ENCODE results near the gene AKIRIN2.
A peak's percentile ranks its signal among the peaks of the same experiment; 100 is the strongest.

Gene AKIRIN2

GRCh38 chr6:87701344-87701675 is 723 bp downstream of the AKIRIN2 start:
- Histone ChIP-seq H2BK5ac (ENCODE audit: low read length) (peak overlapping the region; percentile 46), H3K79me1 (ENCODE audit: low read depth, low read length) (no peaks in the 10 kb centered on the region), H3K27ac (replicated peaks; ENCODE audit: low read length) (peak overlapping the region; percentile 94), H2BK120ac (ENCODE audit: low read depth, low read length) (no peak overlapping the region), H3K9me3 (replicated peaks in 1 of 2; ENCODE audit: control insufficient read depth in 2 of 2, insufficient read depth in 1 of 2, low read depth in 1 of 2, low read length in 2 of 2) (no peaks in the 10 kb centered on the region), H3K4ac (ENCODE audit: low read length) (no peak overlapping the region), H3K36me3 (replicated peaks in 1 of 2; ENCODE audit: control insufficient read depth in 2 of 2, insufficient read depth in 2 of 2, low read length in 2 of 2) (peaks cover 0 to 9% of the 10 kb centered on the region in 2 donors), H3K4me3 (ENCODE audit: low read length in 2 of 2) (peak overlapping the region; percentile 82 to 95), H3K4me2 (ENCODE audit: insufficient read depth, low read length, poor library complexity, severe bottlenecking) (peak overlapping the region; percentile 68), H3K18ac (ENCODE audit: low read length) (peak overlapping the region; percentile 99), H4K91ac (ENCODE audit: low read depth, low read length, poor library complexity) (no peak overlapping the region), H2BK15ac (ENCODE audit: low read length) (peak overlapping the region; percentile 79), H3K23ac (ENCODE audit: low read depth, low read length, poor library complexity) (peak overlapping the region; percentile 96), H3K9ac (ENCODE audit: low read depth, low read length, poor library complexity) (peak overlapping the region; percentile 98), H3K4me1 (ENCODE audit: control insufficient read depth in 2 of 2, insufficient read depth in 1 of 2, low read depth in 1 of 2, low read length in 2 of 2) (peaks cover 2 to 13% of the 10 kb centered on the region in 2 donors), H3K14ac (ENCODE audit: low read length) (peak overlapping the region; percentile 100), H2AK5ac (ENCODE audit: low read depth, low read length) (peak overlapping the region; percentile 31), H2BK12ac (ENCODE audit: low read length) (no peak overlapping the region), H4K8ac (ENCODE audit: low read depth, low read length) (no peak overlapping the region), H3K27me3 (ENCODE audit: control insufficient read depth in 3 of 3, insufficient read depth in 3 of 3, low read depth in 1 of 3, low read length in 3 of 3) (no peaks in the 10 kb centered on the region), H2AFZ (ENCODE audit: low read length) (peak overlapping the region; percentile 84)
- DNase-seq (ENCODE audit: low spot score), result peak; percentile 38
- no CpG with 5 or more reads among the region's 36 CpGs for WGBS, 2 donors (ENCODE audit: extremely low coverage in 2 of 2, insufficient read length in 2 of 2, insufficient replicate concordance in 1 of 2)

- no peak overlapping the region for H3K23ac ChIP-seq (ENCODE audit: low read depth, low read length, poor library complexity)
- H3K9me3 ChIP-seq (replicated peaks in 1 of 2; ENCODE audit: control insufficient read depth in 2 of 2, insufficient read depth in 1 of 2, low read depth in 1 of 2, low read length in 2 of 2), result no peaks in the 10 kb centered on the region
- peak; percentile 39 for DNase-seq (ENCODE audit: low spot score)
- no peaks in the 10 kb centered on the region for H3K27me3 ChIP-seq (ENCODE audit: control insufficient read depth in 3 of 3, insufficient read depth in 3 of 3, low read depth in 1 of 3, low read length in 3 of 3)
- peak overlapping the region; percentile 68 for H3K4me2 ChIP-seq (ENCODE audit: insufficient read depth, low read length, poor library complexity, severe bottlenecking)
- H4K8ac ChIP-seq (ENCODE audit: low read depth, low read length), result no peak overlapping the region
- H2BK5ac ChIP-seq (ENCODE audit: low read length), result peak overlapping the region; percentile 46
- no CpG with 5 or more reads among the region's 18 CpGs for WGBS, 2 donors (ENCODE audit: extremely low coverage in 2 of 2, insufficient read length in 2 of 2, insufficient replicate concordance in 1 of 2)
- peak overlapping the region; percentile 94 for H3K27ac ChIP-seq (replicated peaks; ENCODE audit: low read length)
- peak overlapping the region; percentile 82 to 95 for H3K4me3 ChIP-seq (ENCODE audit: low read length in 2 of 2)
- H2AK5ac ChIP-seq (ENCODE audit: low read depth, low read length), result peak overlapping the region; percentile 31
- H3K9ac ChIP-seq (ENCODE audit: low read depth, low read length, poor library complexity), result peak overlapping the region; percentile 98
- H3K4me1 ChIP-seq (ENCODE audit: control insufficient read depth in 2 of 2, insufficient read depth in 1 of 2, low read depth in 1 of 2, low read length in 2 of 2), result peaks cover 3 to 13% of the 10 kb centered on the region in 2 donors
- H3K18ac ChIP-seq (ENCODE audit: low read length), result no peak overlapping the region
- H2BK15ac ChIP-seq (ENCODE audit: low read length), result no peak overlapping the region
- H3K14ac ChIP-seq (ENCODE audit: low read length), result no peak overlapping the region
- H2AFZ ChIP-seq (ENCODE audit: low read length), result peak overlapping the region; percentile 84
- no peak overlapping the region for H3K4ac ChIP-seq (ENCODE audit: low read length)
- peaks cover 0 to 14% of the 10 kb centered on the region in 2 donors for H3K36me3 ChIP-seq (replicated peaks in 1 of 2; ENCODE audit: control insufficient read depth in 2 of 2, insufficient read depth in 2 of 2, low read length in 2 of 2)
- H2BK120ac ChIP-seq (ENCODE audit: low read depth, low read length), result no peak overlapping the region
- no peaks in the 10 kb centered on the region for H3K79me1 ChIP-seq (ENCODE audit: low read depth, low read length)
- H4K91ac ChIP-seq (ENCODE audit: low read depth, low read length, poor library complexity), result no peak overlapping the region
- no peak overlapping the region for H2BK12ac ChIP-seq (ENCODE audit: low read length)
Measured at GRCh38 chr6:87700397-87701343, 1.4 kb downstream of the AKIRIN2 start.

- WGBS, 2 donors (ENCODE audit: extremely low coverage in 2 of 2, insufficient read length in 2 of 2, insufficient replicate concordance in 1 of 2), result no CpG with 5 or more reads among the region's 4 CpGs
Measured at GRCh38 chr6:87699576-87699975, 2.5 kb downstream of the AKIRIN2 start.

GRCh38 chr6:87698547-87699006 is 3.5 kb downstream of the AKIRIN2 start:
- Histone ChIP-seq H2AK5ac (ENCODE audit: low read depth, low read length) (no peak overlapping the region), H3K79me1 (ENCODE audit: low read depth, low read length) (no peaks in the 10 kb centered on the region), H2BK5ac (ENCODE audit: low read length) (no peak overlapping the region), H2BK120ac (ENCODE audit: low read depth, low read length) (no peak overlapping the region), H3K4me2 (ENCODE audit: insufficient read depth, low read length, poor library complexity, severe bottlenecking) (peak overlapping the region; percentile 19), H2BK12ac (ENCODE audit: low read length) (no peak overlapping the region), H3K9me3 (replicated peaks in 1 of 2; ENCODE audit: control insufficient read depth in 2 of 2, insufficient read depth in 1 of 2, low read depth in 1 of 2, low read length in 2 of 2) (no peaks in the 10 kb centered on the region), H4K8ac (ENCODE audit: low read depth, low read length) (no peak overlapping the region), H3K23ac (ENCODE audit: low read depth, low read length, poor library complexity) (no peak overlapping the region), H3K9ac (ENCODE audit: low read depth, low read length, poor library complexity) (no peak overlapping the region), H3K27me3 (ENCODE audit: control insufficient read depth in 3 of 3, insufficient read depth in 3 of 3, low read depth in 1 of 3, low read length in 3 of 3) (no peaks in the 10 kb centered on the region), H3K27ac (replicated peaks; ENCODE audit: low read length) (no peak overlapping the region), H3K14ac (ENCODE audit: low read length) (no peak overlapping the region), H3K4me3 (ENCODE audit: low read length in 2 of 2) (peak overlapping the region in 1 of 2 donors; percentile 82), H4K91ac (ENCODE audit: low read depth, low read length, poor library complexity) (no peak overlapping the region), H3K4ac (ENCODE audit: low read length) (no peak overlapping the region), H2AFZ (ENCODE audit: low read length) (no peak overlapping the region), H2BK15ac (ENCODE audit: low read length) (no peak overlapping the region), H3K18ac (ENCODE audit: low read length) (no peak overlapping the region), H3K36me3 (replicated peaks in 1 of 2; ENCODE audit: control insufficient read depth in 2 of 2, insufficient read depth in 2 of 2, low read length in 2 of 2) (peaks cover 0 to 16% of the 10 kb centered on the region in 2 donors), H3K4me1 (ENCODE audit: control insufficient read depth in 2 of 2, insufficient read depth in 1 of 2, low read depth in 1 of 2, low read length in 2 of 2) (peaks cover 3 to 13% of the 10 kb centered on the region in 2 donors)
- no peak for DNase-seq (ENCODE audit: low spot score)
- no CpG with 5 or more reads among the region's 2 CpGs for WGBS, 2 donors (ENCODE audit: extremely low coverage in 2 of 2, insufficient read length in 2 of 2, insufficient replicate concordance in 1 of 2)

More at GRCh38 chr6:87699576-87699975, 2.5 kb downstream of the AKIRIN2 start:
- Histone ChIP-seq H3K23ac (ENCODE audit: low read depth, low read length, poor library complexity) (no peak overlapping the region), H3K4me3 (ENCODE audit: low read length in 2 of 2) (peak overlapping the region; percentile 35 to 82), H3K9ac (ENCODE audit: low read depth, low read length, poor library complexity) (no peak overlapping the region), H3K4ac (ENCODE audit: low read length) (no peak overlapping the region), H3K14ac (ENCODE audit: low read length) (no peak overlapping the region), H3K27ac (replicated peaks; ENCODE audit: low read length) (no peak overlapping the region), H4K91ac (ENCODE audit: low read depth, low read length, poor library complexity) (no peak overlapping the region), H2BK120ac (ENCODE audit: low read depth, low read length) (no peak overlapping the region), H3K36me3 (replicated peaks in 1 of 2; ENCODE audit: control insufficient read depth in 2 of 2, insufficient read depth in 2 of 2, low read length in 2 of 2) (peaks cover 0 to 14% of the 10 kb centered on the region in 2 donors), H3K9me3 (replicated peaks in 1 of 2; ENCODE audit: control insufficient read depth in 2 of 2, insufficient read depth in 1 of 2, low read depth in 1 of 2, low read length in 2 of 2) (no peaks in the 10 kb centered on the region), H2AFZ (ENCODE audit: low read length) (no peak overlapping the region), H4K8ac (ENCODE audit: low read depth, low read length) (no peak overlapping the region), H2BK15ac (ENCODE audit: low read length) (no peak overlapping the region), H2AK5ac (ENCODE audit: low read depth, low read length) (no peak overlapping the region), H3K18ac (ENCODE audit: low read length) (no peak overlapping the region), H3K4me1 (ENCODE audit: control insufficient read depth in 2 of 2, insufficient read depth in 1 of 2, low read depth in 1 of 2, low read length in 2 of 2) (peaks cover 3 to 13% of the 10 kb centered on the region in 2 donors), H3K79me1 (ENCODE audit: low read depth, low read length) (no peaks in the 10 kb centered on the region), H3K27me3 (ENCODE audit: control insufficient read depth in 3 of 3, insufficient read depth in 3 of 3, low read depth in 1 of 3, low read length in 3 of 3) (no peaks in the 10 kb centered on the region), H2BK12ac (ENCODE audit: low read length) (no peak overlapping the region), H2BK5ac (ENCODE audit: low read length) (no peak overlapping the region), H3K4me2 (ENCODE audit: insufficient read depth, low read length, poor library complexity, severe bottlenecking) (peak overlapping the region; percentile 45)
- no peak for DNase-seq (ENCODE audit: low spot score)
